Measurements from ENCODE around the gene CYTH4.

DNA sequence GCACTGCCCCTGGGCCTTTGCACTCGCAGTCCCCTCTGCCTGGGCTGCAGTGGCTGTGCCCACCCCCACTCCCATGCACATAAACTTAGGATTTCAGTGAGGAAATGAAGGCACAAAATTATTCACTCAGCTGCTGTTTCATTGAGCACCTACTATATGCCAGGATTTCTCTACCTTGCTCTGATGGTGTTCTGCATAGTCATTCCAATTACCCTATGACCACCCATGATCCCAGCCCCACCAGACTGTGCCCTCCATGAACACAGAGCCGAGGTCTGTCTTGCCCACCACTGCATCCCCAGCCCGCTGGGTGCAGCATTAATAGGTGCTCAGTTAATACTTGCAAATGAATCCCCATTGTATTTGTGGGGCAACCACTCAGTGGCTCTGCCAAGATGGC is 10.9 kb downstream of the CYTH4 start:
- TF ChIP-seq, protein P1, sequence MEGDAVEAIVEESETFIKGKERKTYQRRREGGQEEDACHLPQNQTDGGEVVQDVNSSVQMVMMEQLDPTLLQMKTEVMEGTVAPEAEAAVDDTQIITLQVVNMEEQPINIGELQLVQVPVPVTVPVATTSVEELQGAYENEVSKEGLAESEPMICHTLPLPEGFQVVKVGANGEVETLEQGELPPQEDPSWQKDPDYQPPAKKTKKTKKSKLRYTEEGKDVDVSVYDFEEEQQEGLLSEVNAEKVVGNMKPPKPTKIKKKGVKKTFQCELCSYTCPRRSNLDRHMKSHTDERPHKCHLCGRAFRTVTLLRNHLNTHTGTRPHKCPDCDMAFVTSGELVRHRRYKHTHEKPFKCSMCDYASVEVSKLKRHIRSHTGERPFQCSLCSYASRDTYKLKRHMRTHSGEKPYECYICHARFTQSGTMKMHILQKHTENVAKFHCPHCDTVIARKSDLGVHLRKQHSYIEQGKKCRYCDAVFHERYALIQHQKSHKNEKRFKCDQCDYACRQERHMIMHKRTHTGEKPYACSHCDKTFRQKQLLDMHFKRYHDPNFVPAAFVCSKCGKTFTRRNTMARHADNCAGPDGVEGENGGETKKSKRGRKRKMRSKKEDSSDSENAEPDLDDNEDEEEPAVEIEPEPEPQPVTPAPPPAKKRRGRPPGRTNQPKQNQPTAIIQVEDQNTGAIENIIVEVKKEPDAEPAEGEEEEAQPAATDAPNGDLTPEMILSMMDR (IDR thresholded peaks at IDR 0.05; ENCODE audit: low read depth, low read length, missing input control) = no peak
- TF ChIP-seq JUND (IDR thresholded peaks at IDR 0.05) (no peak), SP1 (IDR thresholded peaks at IDR 0.05) (no peak), TAF1 (conservative IDR thresholded peaks at IDR 0.05) (no peak), NR2F2 (IDR thresholded peaks at IDR 0.05) (no peak), ATF3 (IDR thresholded peaks at IDR 0.05) (no peak), YY1 (IDR thresholded peaks at IDR 0.05) (no peak), EGR1 (IDR thresholded peaks at IDR 0.05; ENCODE audit: low read depth in 2 of 2) (no peak), GABPA (IDR thresholded peaks at IDR 0.05 in 1 of 2, conservative IDR thresholded peaks at IDR 0.05 in 1 of 2) (no peak), RAD21 (IDR thresholded peaks at IDR 0.05) (no peak), HNF4A (conservative IDR thresholded peaks at IDR 0.05) (no peak), RXRA (IDR thresholded peaks at IDR 0.05) (no peak)
- TF ChIP-seq, protein P2, sequence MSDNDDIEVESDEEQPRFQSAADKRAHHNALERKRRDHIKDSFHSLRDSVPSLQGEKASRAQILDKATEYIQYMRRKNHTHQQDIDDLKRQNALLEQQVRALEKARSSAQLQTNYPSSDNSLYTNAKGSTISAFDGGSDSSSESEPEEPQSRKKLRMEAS (IDR thresholded peaks at IDR 0.05) = no peak
- TF ChIP-seq, protein P3, sequence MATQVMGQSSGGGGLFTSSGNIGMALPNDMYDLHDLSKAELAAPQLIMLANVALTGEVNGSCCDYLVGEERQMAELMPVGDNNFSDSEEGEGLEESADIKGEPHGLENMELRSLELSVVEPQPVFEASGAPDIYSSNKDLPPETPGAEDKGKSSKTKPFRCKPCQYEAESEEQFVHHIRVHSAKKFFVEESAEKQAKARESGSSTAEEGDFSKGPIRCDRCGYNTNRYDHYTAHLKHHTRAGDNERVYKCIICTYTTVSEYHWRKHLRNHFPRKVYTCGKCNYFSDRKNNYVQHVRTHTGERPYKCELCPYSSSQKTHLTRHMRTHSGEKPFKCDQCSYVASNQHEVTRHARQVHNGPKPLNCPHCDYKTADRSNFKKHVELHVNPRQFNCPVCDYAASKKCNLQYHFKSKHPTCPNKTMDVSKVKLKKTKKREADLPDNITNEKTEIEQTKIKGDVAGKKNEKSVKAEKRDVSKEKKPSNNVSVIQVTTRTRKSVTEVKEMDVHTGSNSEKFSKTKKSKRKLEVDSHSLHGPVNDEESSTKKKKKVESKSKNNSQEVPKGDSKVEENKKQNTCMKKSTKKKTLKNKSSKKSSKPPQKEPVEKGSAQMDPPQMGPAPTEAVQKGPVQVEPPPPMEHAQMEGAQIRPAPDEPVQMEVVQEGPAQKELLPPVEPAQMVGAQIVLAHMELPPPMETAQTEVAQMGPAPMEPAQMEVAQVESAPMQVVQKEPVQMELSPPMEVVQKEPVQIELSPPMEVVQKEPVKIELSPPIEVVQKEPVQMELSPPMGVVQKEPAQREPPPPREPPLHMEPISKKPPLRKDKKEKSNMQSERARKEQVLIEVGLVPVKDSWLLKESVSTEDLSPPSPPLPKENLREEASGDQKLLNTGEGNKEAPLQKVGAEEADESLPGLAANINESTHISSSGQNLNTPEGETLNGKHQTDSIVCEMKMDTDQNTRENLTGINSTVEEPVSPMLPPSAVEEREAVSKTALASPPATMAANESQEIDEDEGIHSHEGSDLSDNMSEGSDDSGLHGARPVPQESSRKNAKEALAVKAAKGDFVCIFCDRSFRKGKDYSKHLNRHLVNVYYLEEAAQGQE (IDR thresholded peaks at IDR 0.05) = no peak
